Activated CD8-positive, alpha-beta memory T cell treated with anti-CD3 and anti-CD28 coated beads, Interleukin-2, amount 50 U/mL, for 24 hours (primary cell): ENCODE results near the gene SEMA5A.

Experiments used
- DNase-seq: peaks from one replicate; pipeline ENCODE4 v3.0.0-alpha.2; 2020; ENCODE audit errors: extremely low read depth

Gene SEMA5A

GRCh38 chr5:9545992-9546851 lies at the start of gene SEMA5A:
SEMA5A (minus strand) TSS chr5:9546075; CDS start chr5:9379946, 166,129 bp downstream.
- DNase-seq = no peak

GRCh38 chr5:9594913-9595312 lies 49.0 kb upstream of the SEMA5A start:
- no peak for DNase-seq

- no peak for DNase-seq
Measured at GRCh38 chr5:9589049-9589835, 43.4 kb upstream of the SEMA5A start.

- DNase-seq = no peak
Measured at GRCh38 chr5:9588254-9588653, 42.4 kb upstream of the SEMA5A start.

GRCh38 chr5:9587135-9587534 lies 41.3 kb upstream of the SEMA5A start:
- DNase-seq = no peak

GRCh38 chr5:9582406-9582805 lies 36.5 kb upstream of the SEMA5A start:
- DNase-seq = no peak

GRCh38 chr5:9573796-9574195 lies 27.9 kb upstream of the SEMA5A start:
- DNase-seq = no peak

- no peak for DNase-seq
Measured at GRCh38 chr5:9572246-9572645, 26.4 kb upstream of the SEMA5A start.

- no peak for DNase-seq
Measured at GRCh38 chr5:9570876-9571275, 25.0 kb upstream of the SEMA5A start.

GRCh38 chr5:9567039-9567438 lies 21.2 kb upstream of the SEMA5A start:
- DNase-seq = no peak

- no peak for DNase-seq
Measured at GRCh38 chr5:9564752-9565151, 18.9 kb upstream of the SEMA5A start.

GRCh38 chr5:9562141-9562540 lies 16.3 kb upstream of the SEMA5A start:
- no peak for DNase-seq

GRCh38 chr5:9559965-9560364 lies 14.1 kb upstream of the SEMA5A start:
- DNase-seq = no peak

GRCh38 chr5:9558319-9558965 lies 12.6 kb upstream of the SEMA5A start:
- DNase-seq = no peak

- DNase-seq = no peak
Measured at GRCh38 chr5:9557696-9558095, 11.8 kb upstream of the SEMA5A start.

- no peak for DNase-seq
Measured at GRCh38 chr5:9555961-9556360, 10.1 kb upstream of the SEMA5A start.

GRCh38 chr5:9554122-9554521 lies 8.2 kb upstream of the SEMA5A start:
- no peak for DNase-seq

- DNase-seq = no peak
Measured at GRCh38 chr5:9553561-9553960, 7.7 kb upstream of the SEMA5A start.

GRCh38 chr5:9551567-9552537 lies 6.0 kb upstream of the SEMA5A start:
- no peak for DNase-seq

- no peak for DNase-seq
Measured at GRCh38 chr5:9549941-9550340, 4.1 kb upstream of the SEMA5A start.
